ACC112 (cell line): ENCODE measurements around the gene AKAP5.
A peak's percentile ranks its signal among the peaks of the same experiment; 100 is the strongest.

Experiments used
- H2AFZ ChIP-seq: fragments of 200-600 bp; sonication (generic); one replicate; pipeline ENCODE4 v1.6.0; 2017; ENCODE audit warnings: antibody characterized with exemption, low read length; ENCODE audit not compliant: unreplicated experiment
- H3K27ac ChIP-seq: fragments of 200-600 bp; sonication (generic); 2 replicates; pipeline ENCODE4 v1.5.1; 2014; ENCODE audit warnings: low read depth, mild to moderate bottlenecking, antibody characterized with exemption, low read length, moderate library complexity
- H3K27me3 ChIP-seq: fragments of 200-600 bp; sonication (generic); 2 replicates; pipeline ENCODE4 v1.6.1; 2014; ENCODE audit warnings: mild to moderate bottlenecking, antibody characterized with exemption, low read length, moderate library complexity, mixed read lengths; ENCODE audit not compliant: insufficient read depth
- H3K36me3 ChIP-seq: fragments of 200-600 bp; sonication (generic); 2 replicates; pipeline ENCODE4 v1.6.1; 2016; ENCODE audit warnings: mild to moderate bottlenecking, antibody characterized with exemption, low read length, moderate library complexity, mixed read lengths; ENCODE audit not compliant: insufficient read depth
- H3K4me1 ChIP-seq: fragments of 200-600 bp; sonication (generic); one replicate; pipeline ENCODE4 v1.6.1; 2016; ENCODE audit warnings: low read length, mixed read lengths; ENCODE audit not compliant: insufficient read depth, unreplicated experiment, control insufficient read depth
- H3K4me3 ChIP-seq: fragments of 200-600 bp; sonication (generic); 2 replicates; pipeline ENCODE4 v1.5.1; 2014; ENCODE audit warnings: mild to moderate bottlenecking, low read depth, low read length
- H3K79me2 ChIP-seq: fragments of 200-600 bp; sonication (generic); one replicate; pipeline ENCODE4 v1.6.0; 2016; ENCODE audit warnings: low read length; ENCODE audit not compliant: control insufficient read depth, unreplicated experiment, insufficient read depth

Gene AKAP5

DNA sequence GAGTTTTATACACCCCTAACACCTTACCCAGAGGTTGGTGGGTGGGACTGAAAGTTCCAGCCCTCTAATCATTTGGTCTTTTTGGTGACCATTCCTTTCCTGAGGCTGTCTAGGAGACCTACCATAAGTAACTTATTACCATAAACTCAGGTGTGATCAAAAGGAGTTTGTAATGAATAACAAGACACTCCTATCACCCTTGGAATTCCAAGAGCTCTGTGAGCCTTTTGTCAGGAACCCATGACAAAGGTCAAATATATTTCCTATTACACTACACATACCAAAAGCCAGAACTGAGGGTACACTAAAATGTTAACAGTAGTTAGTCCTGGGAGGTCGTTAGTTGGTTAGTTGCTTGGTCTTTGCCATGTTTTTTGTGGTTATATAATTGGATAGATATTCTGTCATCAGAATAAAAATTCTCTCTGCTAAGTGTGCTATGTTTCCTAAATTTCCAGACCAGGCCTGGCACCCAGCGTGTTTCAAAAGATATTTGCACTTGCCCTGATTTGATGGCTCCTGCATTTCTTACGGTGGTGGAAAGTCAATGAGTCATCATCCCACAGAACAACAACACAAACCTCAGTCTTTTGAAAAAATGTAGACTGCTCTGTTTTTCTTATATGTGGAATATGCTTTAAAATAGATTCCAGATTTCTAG lies 27.0 kb upstream of the AKAP5 start:
- peaks cover 44% of the 10 kb centered on the region for H3K36me3 ChIP-seq
- H3K4me1 ChIP-seq, result peaks cover 41% of the 10 kb centered on the region
- peak overlapping the region; percentile 30 for H2AFZ ChIP-seq
- no peaks in the 10 kb centered on the region for H3K79me2 ChIP-seq
- peak overlapping the region; percentile 86 for H3K27ac ChIP-seq
- H3K27me3 ChIP-seq, result no peaks in the 10 kb centered on the region
- peak overlapping the region; percentile 32; the same call in 1 of the 2 replicates for H3K4me3 ChIP-seq

- no peaks in the 10 kb centered on the region for H3K79me2 ChIP-seq
- H3K4me3 ChIP-seq, result peak overlapping the region; percentile 32; the same call in 1 of the 2 replicates
- peak overlapping the region; percentile 30 for H2AFZ ChIP-seq
- H3K27me3 ChIP-seq, result no peaks in the 10 kb centered on the region
- peaks cover 41% of the 10 kb centered on the region for H3K4me1 ChIP-seq
- peaks cover 49% of the 10 kb centered on the region for H3K36me3 ChIP-seq
- H3K27ac ChIP-seq, result peak overlapping the region; percentile 86
Measured at GRCh38 chr14:64439141-64439540, 26.2 kb upstream of the AKAP5 start.

DNA sequence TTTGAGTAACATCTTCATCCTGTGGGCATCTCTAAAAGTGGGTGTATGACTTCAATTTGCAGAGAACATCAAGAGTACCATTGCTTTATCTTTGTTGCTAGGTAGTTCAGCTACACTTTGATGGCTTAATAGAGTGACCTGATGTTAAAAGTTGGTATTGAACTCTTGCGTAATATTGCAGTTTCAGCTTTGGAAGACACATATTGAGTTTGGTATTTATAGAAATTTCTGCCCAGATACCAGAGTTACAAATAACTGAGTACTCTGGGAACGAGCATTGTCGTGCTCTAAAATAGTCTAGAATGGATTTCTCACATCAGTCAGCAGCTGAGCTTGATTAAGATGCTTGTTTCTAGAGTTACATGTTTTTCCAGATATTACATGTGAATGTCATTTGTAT lies 24.8 kb upstream of the AKAP5 start:
- no peak overlapping the region for H3K4me3 ChIP-seq
- no peak overlapping the region for H2AFZ ChIP-seq
- H3K36me3 ChIP-seq, result peaks cover 44% of the 10 kb centered on the region
- H3K4me1 ChIP-seq, result peaks cover 51% of the 10 kb centered on the region
- H3K79me2 ChIP-seq, result no peaks in the 10 kb centered on the region
- H3K27me3 ChIP-seq, result no peaks in the 10 kb centered on the region
- H3K27ac ChIP-seq, result peak overlapping the region; percentile 48

GRCh38 chr14:64442300-64442988 lies 22.9 kb upstream of the AKAP5 start:
- H3K36me3 ChIP-seq, result peaks cover 31% of the 10 kb centered on the region
- peaks cover 44% of the 10 kb centered on the region for H3K4me1 ChIP-seq
- H3K4me3 ChIP-seq, result no peak overlapping the region
- H3K79me2 ChIP-seq, result no peaks in the 10 kb centered on the region
- H3K27me3 ChIP-seq, result no peaks in the 10 kb centered on the region
- H3K27ac ChIP-seq, result no peak overlapping the region
- H2AFZ ChIP-seq, result no peak overlapping the region

DNA sequence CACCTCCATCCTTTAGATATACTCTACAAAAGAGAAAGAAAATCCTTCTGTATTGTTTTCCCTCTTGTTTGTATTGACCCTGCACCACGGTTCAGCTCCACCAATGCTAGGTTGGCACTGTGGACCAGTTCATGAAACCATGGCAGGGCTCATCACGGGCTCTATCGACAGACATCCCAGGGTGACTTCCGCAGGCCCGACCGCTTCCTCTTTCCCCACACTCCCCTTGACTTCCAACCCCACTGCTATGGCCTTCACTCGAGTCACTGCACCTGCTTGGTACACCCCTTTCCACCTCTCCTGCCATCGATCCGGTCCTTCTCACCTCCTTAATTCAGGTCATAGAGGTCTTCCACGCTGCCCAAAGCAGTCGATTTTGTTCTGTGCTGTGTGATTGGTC lies 21.2 kb upstream of the AKAP5 start:
- Histone ChIP-seq H3K4me3 (no peak overlapping the region), H3K79me2 (no peaks in the 10 kb centered on the region), H3K27me3 (no peaks in the 10 kb centered on the region), H3K36me3 (peaks cover 26% of the 10 kb centered on the region), H3K27ac (0 out of 2 replicates have a peak overlapping the region, but pooled peaks have one; percentile 94), H2AFZ (no peak overlapping the region), H3K4me1 (peaks cover 28% of the 10 kb centered on the region)

GRCh38 chr14:64444984-64445845 lies 20.1 kb upstream of the AKAP5 start:
- H3K4me3 ChIP-seq, result no peak overlapping the region
- H2AFZ ChIP-seq, result no peak overlapping the region
- H3K27me3 ChIP-seq, result no peaks in the 10 kb centered on the region
- H3K79me2 ChIP-seq, result no peaks in the 10 kb centered on the region
- H3K4me1 ChIP-seq, result peaks cover 20% of the 10 kb centered on the region
- H3K36me3 ChIP-seq, result peaks cover 20% of the 10 kb centered on the region; the same call in 1 of the 2 replicates
- H3K27ac ChIP-seq, result peak overlapping the region; percentile 94

- peaks cover 16% of the 10 kb centered on the region for H3K36me3 ChIP-seq
- H3K79me2 ChIP-seq, result no peaks in the 10 kb centered on the region
- H3K27ac ChIP-seq, result no peak overlapping the region
Measured at GRCh38 chr14:64447876-64448670, 17.2 kb upstream of the AKAP5 start.

DNA sequence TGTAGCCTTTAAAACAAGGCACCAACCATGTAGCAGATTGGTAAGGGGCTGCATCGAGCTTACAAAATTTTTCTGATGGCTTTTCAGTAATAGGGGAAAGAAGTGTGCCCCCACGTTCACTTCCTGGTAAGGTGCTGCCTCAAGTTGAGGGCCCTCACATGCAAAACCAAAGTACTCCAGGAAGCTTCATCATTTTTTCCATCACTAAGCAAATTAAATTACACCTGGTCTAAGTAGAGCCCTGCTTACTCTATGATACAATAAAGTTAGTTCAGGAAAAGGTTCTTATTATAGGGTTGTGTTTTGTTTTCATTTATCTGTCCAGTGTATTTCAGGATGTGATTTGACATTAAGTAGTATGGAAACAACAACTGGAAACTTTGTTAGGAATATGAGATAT lies 15.0 kb upstream of the AKAP5 start:
- H3K27ac ChIP-seq, result no peak overlapping the region
- H3K79me2 ChIP-seq, result no peaks in the 10 kb centered on the region
- H3K4me3 ChIP-seq, result no peak overlapping the region
- no peaks in the 10 kb centered on the region for H3K27me3 ChIP-seq
- peaks cover 6% of the 10 kb centered on the region for H3K4me1 ChIP-seq
- H3K36me3 ChIP-seq, result peaks cover 20% of the 10 kb centered on the region
- no peak overlapping the region for H2AFZ ChIP-seq

More at GRCh38 chr14:64447876-64448670, 17.2 kb upstream of the AKAP5 start:
- Histone ChIP-seq H3K4me3 (no peak overlapping the region), H3K4me1 (peaks cover 14% of the 10 kb centered on the region), H3K27me3 (no peaks in the 10 kb centered on the region), H2AFZ (no peak overlapping the region)

GRCh38 chr14:64454671-64455070 lies 10.6 kb upstream of the AKAP5 start:
- H3K4me1 ChIP-seq, result no peaks in the 10 kb centered on the region
- no peaks in the 10 kb centered on the region for H3K79me2 ChIP-seq
- no peak overlapping the region for H3K27ac ChIP-seq
- H3K4me3 ChIP-seq, result no peak overlapping the region
- no peaks in the 10 kb centered on the region for H3K27me3 ChIP-seq
- H2AFZ ChIP-seq, result no peak overlapping the region
- H3K36me3 ChIP-seq, result peaks cover 32% of the 10 kb centered on the region
